ENCODE data around the gene SEL1L3.

The SEL1L3 gene

DNA sequence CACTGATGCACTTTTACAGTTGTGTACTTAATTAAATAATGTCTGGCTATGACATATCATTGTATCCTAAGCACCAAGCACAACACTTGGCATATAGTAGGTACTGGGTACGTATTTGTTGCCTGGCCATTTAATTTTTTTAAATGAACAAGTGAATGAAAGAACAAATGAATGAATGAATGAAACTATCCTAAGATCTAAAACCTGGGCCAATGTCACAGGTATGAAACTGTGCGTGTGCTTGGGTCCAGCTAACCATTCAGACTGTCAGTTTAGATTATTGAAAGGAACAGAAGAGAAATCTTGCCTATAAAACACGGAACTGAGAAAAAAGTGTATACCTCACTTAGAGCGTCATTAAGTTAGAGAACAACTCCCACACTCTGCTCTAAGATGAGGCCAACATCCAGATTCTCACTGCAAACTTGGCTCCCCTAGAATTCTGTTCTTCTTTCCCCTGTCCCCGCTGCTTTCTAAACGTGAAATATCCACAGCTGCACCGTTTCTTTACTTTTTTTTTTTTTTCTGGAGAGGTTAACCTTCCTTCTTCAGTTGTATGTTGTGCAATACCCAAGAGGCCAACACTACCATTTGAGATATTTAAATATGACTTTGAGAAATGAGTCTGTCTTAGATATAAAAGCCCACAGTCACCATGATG, 17.3 kb upstream of the SEL1L3 start:
- Histone ChIP-seq H3K27me3 (ENCODE audit: control insufficient read depth in 5 of 5, insufficient read depth in 4 of 5, low read length in 5 of 5) (no peaks in the 10 kb centered on the region), H3K27ac (ENCODE audit: low read depth, low read length) (no peak overlapping the region), H3K9me3 (ENCODE audit: control insufficient read depth in 5 of 5, low read length in 5 of 5) (no peaks in the 10 kb centered on the region), H3K9ac (ENCODE audit: low read length in 5 of 5) (no peak overlapping the region), H3K4me1 (ENCODE audit: control insufficient read depth in 5 of 5, insufficient read depth in 5 of 5, low read length in 5 of 5) (peaks cover 0 to 6% (median 0%) of the 10 kb centered on the region in 5 donors), H3K36me3 (ENCODE audit: control insufficient read depth in 5 of 5, insufficient read depth in 5 of 5, low read length in 5 of 5) (no peaks in the 10 kb centered on the region), H3K4me3 (ENCODE audit: low read depth in 1 of 5, low read length in 5 of 5) (no peak overlapping the region)

DNA sequence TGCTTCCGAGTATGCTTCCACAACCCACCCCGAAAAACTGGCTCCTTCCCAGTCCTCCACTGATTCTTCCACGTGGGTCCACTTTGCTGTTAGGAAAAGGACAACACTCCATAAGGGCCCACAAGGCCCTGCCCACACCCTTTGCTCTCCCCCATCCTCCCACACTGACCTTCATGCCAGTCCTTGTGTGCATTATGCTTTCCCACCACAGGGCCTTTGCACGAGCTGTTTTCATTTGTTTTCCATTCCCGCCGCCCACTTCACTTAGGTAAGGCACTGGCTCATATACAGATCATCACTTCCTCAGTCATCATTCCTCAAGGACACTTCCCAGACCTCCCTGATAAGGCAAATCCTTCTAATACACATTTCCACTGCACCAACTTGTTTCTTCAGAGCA, 16.8 kb upstream of the SEL1L3 start:
- Histone ChIP-seq H3K4me1 (ENCODE audit: control insufficient read depth in 5 of 5, insufficient read depth in 5 of 5, low read length in 5 of 5) (peaks cover 0 to 6% (median 0%) of the 10 kb centered on the region in 5 donors), H3K36me3 (ENCODE audit: control insufficient read depth in 5 of 5, insufficient read depth in 5 of 5, low read length in 5 of 5) (no peaks in the 10 kb centered on the region), H3K4me3 (ENCODE audit: low read depth in 1 of 5, low read length in 5 of 5) (no peak overlapping the region), H3K27ac (ENCODE audit: low read depth, low read length) (no peak overlapping the region), H3K27me3 (ENCODE audit: control insufficient read depth in 5 of 5, insufficient read depth in 4 of 5, low read length in 5 of 5) (no peaks in the 10 kb centered on the region), H3K9me3 (ENCODE audit: control insufficient read depth in 5 of 5, low read length in 5 of 5) (no peaks in the 10 kb centered on the region), H3K9ac (ENCODE audit: low read length in 5 of 5) (no peak overlapping the region)

DNA sequence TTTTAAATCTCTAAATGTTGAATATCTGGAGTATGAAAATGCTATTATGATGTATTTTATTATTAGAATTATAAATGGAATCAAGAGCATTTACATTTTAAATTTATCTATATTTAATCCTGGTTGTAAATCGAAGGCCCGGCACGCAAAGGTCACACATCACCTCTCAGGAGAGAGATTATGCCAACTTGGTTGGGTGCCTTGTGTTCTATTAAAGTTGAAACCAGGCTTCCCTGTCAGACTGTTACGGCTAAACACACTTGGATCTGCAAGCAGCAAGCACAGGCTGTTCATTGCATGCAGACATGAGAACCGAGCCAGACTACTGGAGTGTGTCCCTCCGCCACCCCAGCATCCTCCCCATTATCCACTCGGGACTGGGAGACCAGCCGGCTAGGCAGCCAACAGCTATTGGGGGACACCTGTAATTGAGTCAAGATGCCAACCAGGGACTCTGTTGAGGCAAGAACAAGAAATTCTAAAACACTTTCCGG, 16.4 kb upstream of the SEL1L3 start:
- no peak overlapping the region for H3K9ac ChIP-seq (ENCODE audit: low read length in 5 of 5)
- H3K4me3 ChIP-seq (ENCODE audit: low read depth in 1 of 5, low read length in 5 of 5) = no peak overlapping the region
- no peak overlapping the region for H3K27ac ChIP-seq (ENCODE audit: low read depth, low read length)
- no peaks in the 10 kb centered on the region for H3K36me3 ChIP-seq (ENCODE audit: control insufficient read depth in 5 of 5, insufficient read depth in 5 of 5, low read length in 5 of 5)
- H3K27me3 ChIP-seq (ENCODE audit: control insufficient read depth in 5 of 5, insufficient read depth in 4 of 5, low read length in 5 of 5) = no peaks in the 10 kb centered on the region
- peaks cover 0 to 6% (median 0%) of the 10 kb centered on the region in 5 donors for H3K4me1 ChIP-seq (ENCODE audit: control insufficient read depth in 5 of 5, insufficient read depth in 5 of 5, low read length in 5 of 5)
- H3K9me3 ChIP-seq (ENCODE audit: control insufficient read depth in 5 of 5, low read length in 5 of 5) = no peaks in the 10 kb centered on the region

DNA sequence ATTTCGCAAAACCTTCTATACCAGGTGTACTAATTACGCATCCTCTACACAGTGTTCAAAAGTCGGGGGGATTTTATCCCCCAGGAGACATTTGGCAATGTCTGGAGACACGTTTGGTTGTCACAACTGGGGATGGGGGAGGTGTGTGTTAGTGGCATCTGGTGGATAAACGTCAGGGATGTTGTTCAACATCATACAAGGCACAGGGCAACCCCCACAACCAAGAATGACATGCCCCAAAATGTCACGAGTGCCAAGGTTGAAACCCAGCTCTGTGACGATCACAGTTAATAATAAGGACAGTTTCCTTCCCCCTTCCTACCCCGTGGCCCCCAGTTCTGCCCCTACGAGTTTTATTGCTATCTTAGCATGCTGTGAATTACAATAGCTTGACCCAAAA, 15.9 kb upstream of the SEL1L3 start:
- H3K36me3 ChIP-seq (ENCODE audit: control insufficient read depth in 5 of 5, insufficient read depth in 5 of 5, low read length in 5 of 5) = no peaks in the 10 kb centered on the region
- no peak overlapping the region for H3K27ac ChIP-seq (ENCODE audit: low read depth, low read length)
- H3K4me3 ChIP-seq (ENCODE audit: low read depth in 1 of 5, low read length in 5 of 5) = no peak overlapping the region

DNA sequence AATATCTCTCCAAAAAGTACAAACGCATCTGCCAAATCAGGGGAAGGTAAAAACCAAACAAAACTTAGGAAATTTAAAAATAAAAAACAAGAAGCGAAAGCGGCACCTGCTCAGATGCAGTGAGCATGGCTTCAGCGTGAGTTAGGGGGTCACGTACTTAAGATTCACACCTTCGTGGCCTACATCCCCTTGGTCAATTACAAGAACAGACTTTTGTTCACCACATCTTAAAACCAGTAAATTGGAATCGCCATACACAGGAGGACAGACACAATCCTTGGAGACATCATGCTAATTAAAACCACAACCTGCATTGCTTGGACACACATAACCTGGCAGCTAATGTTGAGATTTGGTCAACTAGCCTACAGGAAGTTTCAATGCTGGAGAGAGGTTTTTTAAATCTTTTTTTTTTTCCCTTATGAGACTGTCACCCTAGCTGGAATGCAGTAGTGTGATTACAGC, 12.5 kb upstream of the SEL1L3 start:
- H3K27ac ChIP-seq (ENCODE audit: low read depth, low read length) = no peak overlapping the region
- peaks cover 0 to 3% (median 0%) of the 10 kb centered on the region in 5 donors for H3K27me3 ChIP-seq (ENCODE audit: control insufficient read depth in 5 of 5, insufficient read depth in 4 of 5, low read length in 5 of 5)
- H3K9ac ChIP-seq (ENCODE audit: low read length in 5 of 5) = no peak overlapping the region
- H3K4me1 ChIP-seq (ENCODE audit: control insufficient read depth in 5 of 5, insufficient read depth in 5 of 5, low read length in 5 of 5) = peaks cover 0 to 3% (median 0%) of the 10 kb centered on the region in 5 donors
- H3K36me3 ChIP-seq (ENCODE audit: control insufficient read depth in 5 of 5, insufficient read depth in 5 of 5, low read length in 5 of 5) = no peaks in the 10 kb centered on the region
- H3K9me3 ChIP-seq (ENCODE audit: control insufficient read depth in 5 of 5, low read length in 5 of 5) = no peaks in the 10 kb centered on the region
- no peak overlapping the region for H3K4me3 ChIP-seq (ENCODE audit: low read depth in 1 of 5, low read length in 5 of 5)

More for the DNA sequence above, 15.9 kb upstream of the SEL1L3 start:
- H3K4me1 ChIP-seq (ENCODE audit: control insufficient read depth in 5 of 5, insufficient read depth in 5 of 5, low read length in 5 of 5) = peaks cover 0 to 6% (median 0%) of the 10 kb centered on the region in 5 donors
- H3K9me3 ChIP-seq (ENCODE audit: control insufficient read depth in 5 of 5, low read length in 5 of 5) = no peaks in the 10 kb centered on the region
- no peak overlapping the region for H3K9ac ChIP-seq (ENCODE audit: low read length in 5 of 5)
- no peaks in the 10 kb centered on the region for H3K27me3 ChIP-seq (ENCODE audit: control insufficient read depth in 5 of 5, insufficient read depth in 4 of 5, low read length in 5 of 5)

DNA sequence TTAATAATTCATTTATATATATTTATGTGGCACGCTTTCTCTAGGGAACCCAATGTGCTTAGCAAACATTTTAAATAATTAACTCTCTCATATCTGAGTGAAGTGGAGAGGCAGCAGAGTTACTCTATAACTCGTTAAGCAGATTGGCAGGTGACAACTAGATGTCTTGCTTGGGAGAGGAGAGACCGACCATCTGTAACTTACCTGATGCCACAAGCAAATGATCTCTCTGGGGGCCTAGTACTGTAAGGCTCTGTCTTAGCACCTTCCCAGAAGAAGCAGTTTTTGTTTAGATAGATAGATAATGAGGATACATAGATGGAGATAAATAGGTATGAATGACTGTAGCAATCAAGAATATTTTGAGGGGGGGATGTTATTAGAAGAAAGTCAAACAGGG, 11.9 kb upstream of the SEL1L3 start:
- no peaks in the 10 kb centered on the region for H3K9me3 ChIP-seq (ENCODE audit: control insufficient read depth in 5 of 5, low read length in 5 of 5)
- no peaks in the 10 kb centered on the region for H3K4me1 ChIP-seq (ENCODE audit: control insufficient read depth in 5 of 5, insufficient read depth in 5 of 5, low read length in 5 of 5)
- no peak overlapping the region for H3K27ac ChIP-seq (ENCODE audit: low read depth, low read length)
- H3K27me3 ChIP-seq (ENCODE audit: control insufficient read depth in 5 of 5, insufficient read depth in 4 of 5, low read length in 5 of 5) = peaks cover 0 to 3% (median 0%) of the 10 kb centered on the region in 5 donors
- no peaks in the 10 kb centered on the region for H3K36me3 ChIP-seq (ENCODE audit: control insufficient read depth in 5 of 5, insufficient read depth in 5 of 5, low read length in 5 of 5)
- no peak overlapping the region for H3K9ac ChIP-seq (ENCODE audit: low read length in 5 of 5)
- H3K4me3 ChIP-seq (ENCODE audit: low read depth in 1 of 5, low read length in 5 of 5) = no peak overlapping the region

DNA sequence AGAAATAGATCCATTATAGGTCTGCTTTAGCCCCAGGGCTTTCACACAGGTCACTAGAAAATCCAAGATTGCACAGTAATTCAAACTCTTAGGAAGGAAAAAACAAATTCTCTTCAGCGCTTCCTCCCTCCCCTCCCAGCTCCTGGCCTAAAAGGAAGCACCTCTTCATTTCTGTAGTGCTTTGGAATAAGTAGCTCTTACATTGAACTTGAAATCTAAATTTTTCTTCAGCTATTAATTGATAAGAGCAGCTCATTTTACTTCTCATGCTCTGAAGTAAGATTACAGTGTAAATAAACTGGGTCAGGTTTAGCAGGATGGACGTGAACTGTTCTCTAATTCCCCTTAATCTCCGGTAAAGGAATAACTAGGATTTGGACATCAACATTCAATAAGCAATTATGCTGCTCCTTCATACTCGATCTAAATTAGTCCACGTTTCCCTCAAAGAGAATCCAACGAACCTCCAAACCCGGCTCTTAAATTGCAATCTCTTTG, 10.9 kb upstream of the SEL1L3 start:
- Histone ChIP-seq H3K36me3 (ENCODE audit: control insufficient read depth in 5 of 5, insufficient read depth in 5 of 5, low read length in 5 of 5) (no peaks in the 10 kb centered on the region), H3K27ac (ENCODE audit: low read depth, low read length) (no peak overlapping the region), H3K4me3 (ENCODE audit: low read depth in 1 of 5, low read length in 5 of 5) (no peak overlapping the region), H3K9ac (ENCODE audit: low read length in 5 of 5) (no peak overlapping the region), H3K4me1 (ENCODE audit: control insufficient read depth in 5 of 5, insufficient read depth in 5 of 5, low read length in 5 of 5) (no peaks in the 10 kb centered on the region), H3K9me3 (ENCODE audit: control insufficient read depth in 5 of 5, low read length in 5 of 5) (no peaks in the 10 kb centered on the region), H3K27me3 (ENCODE audit: control insufficient read depth in 5 of 5, insufficient read depth in 4 of 5, low read length in 5 of 5) (peaks cover 0 to 3% (median 0%) of the 10 kb centered on the region in 5 donors)

DNA sequence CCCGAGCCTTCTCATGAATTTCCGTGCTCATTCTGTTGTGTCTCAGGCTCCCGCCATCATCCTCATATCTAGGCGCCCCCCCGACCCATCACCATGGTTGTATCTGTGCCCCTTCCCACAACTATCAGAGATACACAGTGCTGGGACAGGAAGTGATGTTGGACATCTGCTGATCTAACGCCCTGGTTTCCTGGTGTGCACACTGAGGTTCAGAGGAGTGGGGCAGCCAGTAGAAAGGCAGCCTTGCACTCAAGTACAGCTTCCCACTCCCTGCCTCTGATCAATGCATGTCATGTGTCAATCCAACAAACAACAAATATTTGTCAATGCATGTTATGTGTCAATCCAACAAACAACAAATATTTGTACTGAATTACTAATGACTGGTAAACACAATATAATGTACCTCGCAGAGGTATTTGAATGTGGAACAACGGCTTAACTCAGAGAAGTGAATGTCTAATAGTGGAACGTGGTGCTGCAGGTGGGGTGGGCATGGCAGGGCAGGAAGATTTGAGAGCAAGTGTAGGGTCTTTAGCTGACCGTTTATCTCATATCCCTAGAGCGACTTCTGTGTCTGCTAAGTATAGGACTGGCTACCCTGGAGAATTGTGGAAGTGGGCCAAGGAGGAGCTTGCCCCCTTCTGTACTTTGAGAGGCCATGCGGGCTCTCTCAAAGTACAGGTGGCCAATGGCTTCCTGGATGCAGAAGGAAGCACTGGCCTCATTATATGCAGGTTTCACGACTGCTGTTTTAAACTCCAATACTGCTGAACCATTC, 10.3 kb upstream of the SEL1L3 start:
- peaks cover 0 to 2% (median 0%) of the 10 kb centered on the region in 5 donors for H3K4me1 ChIP-seq (ENCODE audit: control insufficient read depth in 5 of 5, insufficient read depth in 5 of 5, low read length in 5 of 5)
- no peaks in the 10 kb centered on the region for H3K36me3 ChIP-seq (ENCODE audit: control insufficient read depth in 5 of 5, insufficient read depth in 5 of 5, low read length in 5 of 5)
- no peaks in the 10 kb centered on the region for H3K9me3 ChIP-seq (ENCODE audit: control insufficient read depth in 5 of 5, low read length in 5 of 5)
- no peak overlapping the region for H3K4me3 ChIP-seq (ENCODE audit: low read depth in 1 of 5, low read length in 5 of 5)
- no peak overlapping the region for H3K9ac ChIP-seq (ENCODE audit: low read length in 5 of 5)
- peaks cover 0 to 3% (median 0%) of the 10 kb centered on the region in 5 donors for H3K27me3 ChIP-seq (ENCODE audit: control insufficient read depth in 5 of 5, insufficient read depth in 4 of 5, low read length in 5 of 5)
- no peak overlapping the region for H3K27ac ChIP-seq (ENCODE audit: low read depth, low read length)

DNA sequence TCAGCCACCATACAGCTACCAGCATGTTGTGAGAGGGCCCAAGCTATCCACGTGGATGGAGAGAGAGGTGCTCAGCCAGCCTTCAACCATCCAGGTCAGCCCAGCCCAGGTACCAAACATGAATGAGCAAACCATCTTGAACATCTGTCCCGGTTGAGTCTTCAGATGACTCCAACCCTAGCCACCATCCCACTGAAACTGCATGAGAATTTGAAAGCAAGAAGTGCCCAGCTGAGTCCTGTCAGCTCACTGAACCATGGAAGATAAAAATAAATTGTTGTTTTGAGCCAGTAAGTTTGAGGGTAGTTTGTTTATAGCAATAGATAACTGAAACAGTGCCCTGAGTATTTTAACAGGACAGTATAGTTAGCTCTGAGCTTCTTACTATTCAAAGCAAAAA, 7.3 kb upstream of the SEL1L3 start:
- no peaks in the 10 kb centered on the region for H3K36me3 ChIP-seq (ENCODE audit: control insufficient read depth in 5 of 5, insufficient read depth in 5 of 5, low read length in 5 of 5)
- peaks cover 0 to 3% (median 0%) of the 10 kb centered on the region in 5 donors for H3K27me3 ChIP-seq (ENCODE audit: control insufficient read depth in 5 of 5, insufficient read depth in 4 of 5, low read length in 5 of 5)
- H3K4me1 ChIP-seq (ENCODE audit: control insufficient read depth in 5 of 5, insufficient read depth in 5 of 5, low read length in 5 of 5) = peaks cover 0 to 5% (median 0%) of the 10 kb centered on the region in 5 donors
- no peak overlapping the region for H3K4me3 ChIP-seq (ENCODE audit: low read depth in 1 of 5, low read length in 5 of 5)
- no peaks in the 10 kb centered on the region for H3K9me3 ChIP-seq (ENCODE audit: control insufficient read depth in 5 of 5, low read length in 5 of 5)
- no peak overlapping the region for H3K9ac ChIP-seq (ENCODE audit: low read length in 5 of 5)
- no peak overlapping the region for H3K27ac ChIP-seq (ENCODE audit: low read depth, low read length)

DNA sequence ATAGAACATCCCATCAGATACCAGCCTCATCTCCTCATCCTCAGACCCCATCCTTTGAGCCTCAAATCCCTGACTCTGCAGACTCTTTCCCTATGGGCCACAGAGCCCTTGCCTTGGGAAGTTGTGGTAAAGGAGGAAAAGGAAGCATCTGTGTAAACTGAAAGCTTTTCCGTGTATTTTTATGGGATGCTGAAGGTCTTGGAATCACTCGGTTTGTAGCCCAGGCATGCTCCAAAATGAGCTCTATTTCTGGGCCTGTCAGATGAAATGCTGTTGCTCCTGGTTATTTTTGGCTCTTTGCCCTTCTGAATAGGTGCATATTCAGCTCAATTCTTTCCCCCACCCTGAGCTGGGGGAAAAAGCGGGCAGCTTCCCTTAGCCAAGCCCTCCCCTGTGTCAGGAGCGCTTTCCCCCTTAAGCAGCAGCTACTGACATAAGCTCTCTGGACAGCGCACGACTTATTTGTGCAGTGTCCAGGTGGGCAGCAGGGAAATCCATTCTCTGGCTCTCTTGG, 5.0 kb upstream of the SEL1L3 start:
- no peak overlapping the region for H3K27ac ChIP-seq (ENCODE audit: low read depth, low read length)
- no peak overlapping the region for H3K9ac ChIP-seq (ENCODE audit: low read length in 5 of 5)
- no peak overlapping the region for H3K4me3 ChIP-seq (ENCODE audit: low read depth in 1 of 5, low read length in 5 of 5)
- no peaks in the 10 kb centered on the region for H3K9me3 ChIP-seq (ENCODE audit: control insufficient read depth in 5 of 5, low read length in 5 of 5)
- peaks cover 0 to 8% (median 3%) of the 10 kb centered on the region in 5 donors for H3K4me1 ChIP-seq (ENCODE audit: control insufficient read depth in 5 of 5, insufficient read depth in 5 of 5, low read length in 5 of 5)
- H3K27me3 ChIP-seq (ENCODE audit: control insufficient read depth in 5 of 5, insufficient read depth in 4 of 5, low read length in 5 of 5) = peaks cover 0 to under 1% (median 0%) of the 10 kb centered on the region in 5 donors
- no peaks in the 10 kb centered on the region for H3K36me3 ChIP-seq (ENCODE audit: control insufficient read depth in 5 of 5, insufficient read depth in 5 of 5, low read length in 5 of 5)
